D341Med (cell line): ENCODE data around the gene CDRT4.

Source experiments
- DNase-seq: peaks from one replicate; pipeline ENCODE4 v3.0.0; 2012; ENCODE audit warnings: low spot score

The CDRT4 gene

GRCh38 chr17:15393414-15393813, 74.0 kb downstream of the CDRT4 start:
- DNase-seq, result no peak

GRCh38 chr17:15392326-15392741, 75.1 kb downstream of the CDRT4 start:
- no peak for DNase-seq

- no peak for DNase-seq
Measured at GRCh38 chr17:15388356-15389041, 78.9 kb downstream of the CDRT4 start.

- no peak for DNase-seq
Measured at GRCh38 chr17:15386083-15386482, 81.3 kb downstream of the CDRT4 start.
